ENCODE measurements around the gene RHOC.
"Not testable (repeated sequence)": the region's sequence is repeated elsewhere in the genome, so short reads cannot be mapped to it uniquely, and the experiment has no call there.

RHOC gene

DNA sequence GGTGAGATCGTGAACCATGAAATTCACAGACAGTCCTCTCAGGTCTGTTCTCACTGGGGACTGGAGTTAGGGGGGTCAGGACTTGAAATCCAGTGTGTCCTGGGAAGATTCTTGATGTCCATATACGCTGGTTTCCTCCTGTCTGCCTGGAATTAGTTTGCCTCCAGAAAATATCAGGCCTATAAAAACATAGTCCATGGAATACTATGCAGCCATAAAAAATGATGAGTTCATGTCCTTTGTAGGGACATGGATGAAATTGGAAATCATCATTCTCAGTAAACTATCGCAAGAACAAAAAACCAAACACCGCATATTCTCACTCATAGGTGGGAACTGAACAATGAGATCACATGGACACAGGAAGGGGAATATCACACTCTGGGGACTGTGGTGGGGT is 17.3 kb upstream of the RHOC start:
- not testable (repeated sequence) for ATAC-seq (replicated peaks; ENCODE audit: extremely low read depth, poor library complexity, severe bottlenecking); H3K27ac Mint-ChIP-seq (ENCODE audit: low read depth); DNase-seq (ENCODE audit: low spot score in 2 of 2); H3K4me1 Mint-ChIP-seq; H3K9me3 Mint-ChIP-seq; H3K36me3 Mint-ChIP-seq (ENCODE audit: insufficient read depth); H3K4me3 Mint-ChIP-seq
- peaks cover 26% of the 10 kb centered on the region for H3K27me3 Mint-ChIP-seq

DNA sequence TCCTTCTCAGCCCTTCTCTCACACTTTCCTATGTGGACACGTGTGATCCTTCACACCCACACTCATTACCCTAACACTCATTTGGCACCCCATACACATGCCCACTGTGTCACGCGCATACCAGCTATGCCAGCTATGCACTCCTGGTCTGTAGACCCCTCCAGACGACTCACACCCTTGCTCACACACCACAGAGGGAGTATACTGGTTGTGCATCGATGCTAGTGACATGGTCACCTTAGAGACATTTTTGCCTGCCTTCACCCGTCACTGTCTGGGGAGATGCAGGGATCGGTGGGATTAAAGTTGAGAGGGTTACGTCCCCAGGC is 16.5 kb upstream of the RHOC start:
- H3K36me3 Mint-ChIP-seq (ENCODE audit: insufficient read depth): no peaks in the 10 kb centered on the region
- H3K27me3 Mint-ChIP-seq: peaks cover 34% of the 10 kb centered on the region
- ATAC-seq (replicated peaks; ENCODE audit: extremely low read depth, poor library complexity, severe bottlenecking) (no peak), DNase-seq (ENCODE audit: low spot score in 2 of 2) (no peak)
- H3K4me1 Mint-ChIP-seq: peaks cover 7% of the 10 kb centered on the region
- no peaks in the 10 kb centered on the region for H3K9me3 Mint-ChIP-seq
- H3K4me3 Mint-ChIP-seq: no peak overlapping the region
- H3K27ac Mint-ChIP-seq (ENCODE audit: low read depth): no peak overlapping the region

DNA sequence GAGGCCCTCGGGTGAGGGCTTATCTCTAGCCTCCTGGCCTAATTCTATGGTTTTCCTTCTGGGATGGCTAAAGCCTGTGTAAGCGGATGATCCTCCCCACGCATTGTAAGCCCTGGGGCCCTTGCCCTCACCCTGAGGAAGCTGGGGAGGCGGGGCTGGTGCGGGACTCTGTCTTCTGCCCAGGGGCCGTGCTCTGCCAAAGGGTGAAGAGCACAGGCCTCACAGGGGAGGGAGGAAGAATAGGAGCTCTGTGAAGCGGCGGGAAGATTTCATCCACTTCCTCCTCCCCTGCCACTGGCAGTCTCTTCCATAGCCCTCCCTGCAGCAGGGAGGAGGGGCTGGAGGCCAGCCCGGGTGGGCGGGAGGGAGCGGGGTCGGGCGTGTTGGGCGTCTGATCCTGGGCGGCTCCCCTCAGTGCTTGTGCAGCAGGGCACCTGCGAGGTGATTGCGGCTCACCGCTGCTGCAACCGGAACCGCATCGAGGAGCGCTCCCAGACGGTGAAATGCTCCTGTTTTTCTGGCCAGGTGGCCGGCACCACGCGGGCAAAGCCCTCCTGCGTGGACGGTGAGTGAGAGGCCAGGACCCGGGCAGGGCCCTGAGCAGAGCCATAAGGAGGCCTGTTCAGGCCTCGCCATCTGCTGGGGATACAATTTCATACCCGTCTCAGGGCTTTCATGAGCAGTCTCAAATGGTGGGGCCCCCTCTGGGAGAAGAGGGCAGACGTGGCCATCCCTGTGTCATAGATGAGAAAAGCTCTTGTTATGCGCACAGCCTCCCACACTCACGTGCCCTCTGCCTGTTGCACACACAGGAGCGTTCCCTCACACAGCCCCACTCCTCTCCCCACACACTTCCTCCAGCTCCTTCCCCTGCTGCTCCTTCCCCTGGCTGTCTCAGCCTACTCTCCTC is 15.9 kb upstream of the RHOC start:
- ATAC-seq (replicated peaks; ENCODE audit: extremely low read depth, poor library complexity, severe bottlenecking): no peak
- Mint-ChIP-seq H3K27ac (ENCODE audit: low read depth) (no peak overlapping the region), H3K27me3 (peaks cover 34% of the 10 kb centered on the region), H3K4me3 (no peak overlapping the region), H3K9me3 (no peaks in the 10 kb centered on the region), H3K4me1 (peaks cover 9% of the 10 kb centered on the region), H3K36me3 (ENCODE audit: insufficient read depth) (no peaks in the 10 kb centered on the region)
- DNase-seq (ENCODE audit: low spot score in 2 of 2): no peak

DNA sequence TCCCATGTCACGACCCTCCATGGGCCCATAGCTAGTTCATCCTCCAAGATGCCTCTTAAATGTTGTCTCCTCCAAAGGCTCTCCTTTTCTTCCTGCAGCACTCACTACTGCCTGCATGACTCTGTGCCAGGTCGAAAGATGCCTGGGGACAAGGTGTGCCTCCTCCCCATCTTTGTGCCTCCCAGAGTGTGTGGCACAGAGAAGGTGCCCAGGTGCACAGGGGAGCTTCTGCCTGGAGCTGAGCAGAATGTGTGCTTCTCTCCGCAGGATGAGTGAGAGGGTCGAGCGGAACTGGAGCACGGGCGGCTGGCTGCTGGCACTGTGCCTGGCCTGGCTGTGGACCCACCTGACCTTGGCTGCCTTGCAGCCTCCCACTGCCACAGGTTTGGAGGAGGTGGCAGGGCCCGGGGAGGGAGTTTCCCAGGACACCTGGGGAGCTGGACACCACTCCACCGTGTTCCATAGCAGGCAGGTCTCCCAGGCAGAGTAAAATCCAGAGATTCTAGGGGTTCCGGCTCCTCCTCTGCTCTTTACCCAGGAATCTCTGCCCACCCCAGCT is 15.1 kb upstream of the RHOC start:
- peaks cover 34% of the 10 kb centered on the region for H3K27me3 Mint-ChIP-seq
- H3K4me1 Mint-ChIP-seq: peaks cover 9% of the 10 kb centered on the region
- H3K27ac Mint-ChIP-seq (ENCODE audit: low read depth): no peak overlapping the region
- H3K9me3 Mint-ChIP-seq: no peaks in the 10 kb centered on the region
- no peaks in the 10 kb centered on the region for H3K36me3 Mint-ChIP-seq (ENCODE audit: insufficient read depth)
- no peak for DNase-seq (ENCODE audit: low spot score in 2 of 2)
- H3K4me3 Mint-ChIP-seq: no peak overlapping the region
- no peak for ATAC-seq (replicated peaks; ENCODE audit: extremely low read depth, poor library complexity, severe bottlenecking)

DNA sequence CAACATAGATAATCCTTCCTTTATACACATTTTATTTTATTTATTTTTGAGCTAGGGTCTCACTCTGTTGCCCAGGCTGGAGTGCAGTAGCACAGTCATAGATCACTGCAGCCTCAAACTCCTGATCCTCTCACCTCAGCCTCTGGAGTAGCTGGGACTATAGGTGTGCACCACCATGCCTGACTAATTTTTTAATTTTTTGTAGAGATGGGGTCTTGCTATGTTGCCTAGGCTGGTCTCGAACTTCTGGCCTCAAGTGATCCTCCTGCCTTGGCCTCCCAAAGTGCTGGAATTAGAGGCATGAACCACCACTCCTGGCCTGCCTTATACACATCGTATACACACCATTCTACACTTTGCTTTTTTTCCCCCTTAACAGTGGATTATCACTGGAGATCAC is 14.4 kb upstream of the RHOC start:
- peaks cover 12% of the 10 kb centered on the region for H3K4me1 Mint-ChIP-seq
- not testable (repeated sequence) for ATAC-seq (replicated peaks; ENCODE audit: extremely low read depth, poor library complexity, severe bottlenecking); H3K36me3 Mint-ChIP-seq (ENCODE audit: insufficient read depth)

DNA sequence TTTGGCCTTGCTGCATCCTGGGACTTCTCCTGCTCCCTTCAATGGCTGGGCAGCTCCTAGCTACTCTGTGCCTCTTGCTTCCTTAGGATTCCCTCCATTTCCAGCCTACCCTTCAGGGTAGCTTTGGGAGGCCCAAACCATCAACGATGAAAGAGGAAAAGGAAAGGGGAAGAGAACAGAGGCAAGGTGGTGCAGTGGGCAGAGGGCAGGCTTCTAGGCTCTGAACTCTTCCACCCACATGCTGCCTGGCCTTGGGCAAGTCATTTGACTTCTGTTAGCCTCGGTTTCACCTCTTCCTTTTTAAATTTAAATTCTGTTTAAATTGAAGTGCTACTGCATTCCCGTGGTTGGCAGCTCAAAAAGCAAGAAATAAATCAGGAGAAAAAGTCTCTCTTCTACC is 13.9 kb upstream of the RHOC start:
- peaks cover 34% of the 10 kb centered on the region for H3K27me3 Mint-ChIP-seq
- no peak overlapping the region for H3K4me3 Mint-ChIP-seq
- peaks cover 2% of the 10 kb centered on the region for H3K36me3 Mint-ChIP-seq (ENCODE audit: insufficient read depth)
- peaks cover 17% of the 10 kb centered on the region for H3K4me1 Mint-ChIP-seq
- ATAC-seq (replicated peaks; ENCODE audit: extremely low read depth, poor library complexity, severe bottlenecking) (no peak), DNase-seq (ENCODE audit: low spot score in 2 of 2) (no peak)
- H3K9me3 Mint-ChIP-seq: no peaks in the 10 kb centered on the region
- no peak overlapping the region for H3K27ac Mint-ChIP-seq (ENCODE audit: low read depth)

More for the DNA sequence above, 14.4 kb upstream of the RHOC start:
- not testable (repeated sequence) for H3K27ac Mint-ChIP-seq (ENCODE audit: low read depth); DNase-seq (ENCODE audit: low spot score in 2 of 2); H3K9me3 Mint-ChIP-seq; H3K4me3 Mint-ChIP-seq
- peaks cover 34% of the 10 kb centered on the region for H3K27me3 Mint-ChIP-seq

DNA sequence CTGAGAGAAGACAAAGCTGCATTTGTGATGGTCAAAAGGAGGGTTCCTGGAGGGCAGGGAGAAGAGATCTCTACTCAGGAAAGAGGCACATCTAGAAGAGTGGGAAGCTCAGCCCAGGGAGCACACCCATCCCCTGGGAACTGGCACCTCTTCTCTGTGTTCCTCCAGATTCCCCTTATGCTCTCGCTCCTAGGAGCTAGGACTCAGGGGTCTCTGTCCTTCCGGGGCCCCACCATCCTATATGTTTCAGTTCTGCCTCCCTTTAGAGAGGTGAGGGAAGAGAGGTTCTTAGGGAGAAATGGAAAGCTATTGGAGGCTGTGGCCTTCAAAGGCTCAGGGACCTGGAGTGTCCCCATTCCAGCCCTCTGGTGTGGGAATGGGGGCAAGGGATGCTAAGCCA is 12.8 kb upstream of the RHOC start:
- ATAC-seq (replicated peaks; ENCODE audit: extremely low read depth, poor library complexity, severe bottlenecking): no peak
- H3K4me1 Mint-ChIP-seq: peaks cover 23% of the 10 kb centered on the region
- H3K4me3 Mint-ChIP-seq: no peak overlapping the region
- no peak overlapping the region for H3K27ac Mint-ChIP-seq (ENCODE audit: low read depth)
- no peak for DNase-seq (ENCODE audit: low spot score in 2 of 2)
- peaks cover 34% of the 10 kb centered on the region for H3K27me3 Mint-ChIP-seq
- peaks cover 4% of the 10 kb centered on the region for H3K36me3 Mint-ChIP-seq (ENCODE audit: insufficient read depth)
- no peaks in the 10 kb centered on the region for H3K9me3 Mint-ChIP-seq

DNA sequence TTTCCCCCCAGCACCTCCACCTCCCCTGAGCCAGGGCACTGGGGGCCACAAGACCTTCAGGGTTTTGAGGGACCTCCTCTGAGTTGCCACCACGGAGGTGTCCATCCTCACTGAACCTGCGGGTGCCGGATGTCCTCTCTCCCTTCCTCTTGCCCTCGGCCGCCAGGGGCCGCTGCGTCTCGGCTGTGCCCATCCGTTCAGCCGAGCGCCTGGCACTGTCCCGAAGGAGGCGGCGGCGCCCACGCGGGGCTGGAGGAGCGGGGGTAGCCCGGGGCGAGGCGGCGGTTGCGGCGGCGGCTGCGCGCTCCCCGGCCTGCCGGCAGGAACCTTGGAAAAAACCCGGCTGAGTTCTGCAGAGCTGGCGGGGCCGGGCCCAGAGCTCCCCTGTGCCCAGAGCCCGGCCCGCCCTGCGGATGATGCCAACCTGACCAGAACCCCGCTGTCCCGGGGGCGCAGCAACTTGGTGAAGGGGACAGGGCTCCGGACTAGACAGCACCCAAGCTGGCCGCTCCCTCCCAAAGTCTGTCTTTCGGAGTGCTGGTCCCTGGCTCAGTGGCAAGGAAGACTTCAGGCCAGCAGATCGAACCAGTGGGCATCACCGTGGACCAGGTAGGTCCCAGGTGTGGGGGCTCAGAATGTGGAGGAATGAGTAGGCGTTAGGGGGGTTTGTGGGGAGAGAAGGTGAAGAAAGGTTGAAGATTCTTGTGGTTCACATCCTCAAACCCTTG is 11.9 kb upstream of the RHOC start:
- H3K36me3 Mint-ChIP-seq (ENCODE audit: insufficient read depth): peaks cover 5% of the 10 kb centered on the region
- peak; percentile 42 to 54 for DNase-seq (ENCODE audit: low spot score in 2 of 2)
- H3K9me3 Mint-ChIP-seq: no peaks in the 10 kb centered on the region
- peaks cover 26% of the 10 kb centered on the region for H3K4me1 Mint-ChIP-seq
- H3K27ac Mint-ChIP-seq (ENCODE audit: low read depth): no peak overlapping the region
- no peak overlapping the region for H3K4me3 Mint-ChIP-seq
- no peak for ATAC-seq (replicated peaks; ENCODE audit: extremely low read depth, poor library complexity, severe bottlenecking)
- H3K27me3 Mint-ChIP-seq: peaks cover 33% of the 10 kb centered on the region

DNA sequence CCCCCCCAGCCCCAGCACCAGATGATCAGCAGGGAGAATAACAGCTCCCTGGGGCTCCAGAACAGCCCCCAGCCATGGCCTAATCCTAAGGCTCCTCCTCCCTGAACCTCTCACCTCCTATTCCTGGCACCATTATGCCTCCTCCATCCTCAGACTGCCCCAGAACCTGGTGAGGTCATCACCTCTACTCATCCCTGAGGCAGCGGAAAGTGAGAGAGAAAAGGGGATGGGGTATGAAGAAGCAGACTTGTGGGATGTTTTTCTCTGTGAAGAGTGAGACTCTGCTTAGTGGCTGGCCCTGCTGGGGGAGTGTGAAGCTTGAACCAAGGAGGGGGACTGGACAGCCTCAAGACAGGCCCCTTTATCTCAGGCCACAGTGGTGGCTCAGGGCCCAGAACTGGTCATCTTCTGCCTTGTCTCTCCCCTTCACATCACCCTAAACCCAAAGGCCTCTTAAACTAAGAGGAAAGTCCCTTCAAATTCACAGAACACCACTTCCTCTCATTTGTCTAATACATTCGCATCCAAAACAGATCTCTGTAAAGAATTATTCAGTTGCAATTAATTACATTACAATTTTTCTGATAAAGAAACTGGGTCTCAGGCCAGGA is 10.4 kb upstream of the RHOC start:
- H3K27me3 Mint-ChIP-seq: peaks cover 18% of the 10 kb centered on the region
- H3K27ac Mint-ChIP-seq (ENCODE audit: low read depth): no peak overlapping the region
- peaks cover 26% of the 10 kb centered on the region for H3K4me1 Mint-ChIP-seq
- H3K36me3 Mint-ChIP-seq (ENCODE audit: insufficient read depth): peaks cover 7% of the 10 kb centered on the region
- H3K4me3 Mint-ChIP-seq: no peak overlapping the region
- no peak for ATAC-seq (replicated peaks; ENCODE audit: extremely low read depth, poor library complexity, severe bottlenecking)
- no peaks in the 10 kb centered on the region for H3K9me3 Mint-ChIP-seq
- no peak for DNase-seq (ENCODE audit: low spot score in 2 of 2)

DNA sequence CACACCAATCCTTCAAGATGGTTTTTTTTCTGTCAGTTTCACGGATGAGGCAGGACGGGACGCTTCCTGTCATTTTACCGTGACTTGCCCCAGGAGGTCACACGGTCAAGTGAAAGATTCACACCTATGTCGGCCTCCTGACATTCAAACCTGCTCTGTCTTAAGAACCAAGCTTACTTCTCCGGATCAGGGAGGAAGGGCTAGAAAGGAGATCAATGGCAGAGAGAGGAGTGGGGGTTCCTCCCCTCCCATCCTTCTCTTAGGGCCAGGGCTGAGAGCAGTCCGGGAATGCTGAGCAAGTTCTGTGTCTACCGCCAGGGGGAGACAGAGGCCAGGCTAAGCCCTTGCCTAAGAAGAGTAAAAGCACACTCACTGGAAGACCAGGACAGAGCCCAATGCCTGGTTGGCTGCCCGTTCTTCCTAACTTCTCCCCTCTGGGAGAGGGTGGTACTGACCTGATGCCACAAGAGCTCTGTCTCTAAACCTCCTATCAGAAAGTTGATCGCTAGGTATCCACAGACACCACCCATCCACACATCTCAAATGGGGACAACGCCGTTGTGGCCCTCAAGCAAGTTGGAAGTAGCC is 9.3 kb upstream of the RHOC start:
- H3K27ac Mint-ChIP-seq (ENCODE audit: low read depth): peak overlapping the region; percentile 90
- H3K4me3 Mint-ChIP-seq: peak overlapping the region; percentile 90
- ATAC-seq (replicated peaks; ENCODE audit: extremely low read depth, poor library complexity, severe bottlenecking) (peak; percentile 34), DNase-seq (ENCODE audit: low spot score in 2 of 2) (peak; percentile 63 to 65)
- peaks cover 26% of the 10 kb centered on the region for H3K4me1 Mint-ChIP-seq
- H3K9me3 Mint-ChIP-seq: no peaks in the 10 kb centered on the region
- peaks cover 11% of the 10 kb centered on the region for H3K27me3 Mint-ChIP-seq
- peaks cover 7% of the 10 kb centered on the region for H3K36me3 Mint-ChIP-seq (ENCODE audit: insufficient read depth)

DNA sequence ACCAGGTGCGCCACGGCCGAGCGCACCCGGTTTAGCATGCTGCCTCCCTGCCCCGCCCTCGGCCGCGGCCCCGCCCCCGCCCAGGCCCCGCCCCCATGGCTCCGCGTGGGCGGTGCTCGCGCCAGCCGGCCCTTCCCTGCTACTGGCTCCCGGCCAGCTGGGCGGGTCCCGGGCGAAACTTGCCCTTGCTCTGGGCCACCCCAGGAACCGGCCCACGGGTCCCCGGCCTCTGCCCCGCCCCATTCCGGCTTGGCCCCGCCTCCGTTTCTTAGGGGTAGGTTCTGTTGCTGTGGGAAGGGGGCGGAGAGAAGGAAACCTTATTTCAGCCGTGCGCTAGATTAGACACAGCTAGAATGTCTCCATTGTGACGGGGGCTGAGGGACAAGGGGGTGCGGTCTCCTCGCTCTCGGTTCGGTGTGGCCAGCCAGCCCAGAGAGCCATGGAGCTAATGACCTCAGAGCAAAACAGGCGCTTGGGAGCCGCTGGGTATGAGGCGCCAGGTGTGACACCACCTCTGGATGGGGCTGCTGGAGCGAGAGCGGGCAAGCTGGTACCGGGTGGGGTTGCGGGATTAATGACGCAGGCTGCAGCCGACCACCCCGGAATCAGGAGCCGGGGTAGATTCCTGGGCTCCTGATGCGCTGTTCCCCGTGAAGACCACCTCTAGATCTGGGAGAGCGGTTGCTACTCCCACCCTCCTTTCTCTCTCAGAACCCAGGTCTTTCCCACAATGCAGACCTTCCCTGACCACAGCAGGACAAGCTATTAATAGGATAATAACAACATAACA is 8.5 kb upstream of the RHOC start, which contains the start of gene PPM1J:
Gene PPM1J (minus strand): TSS at position 69 of the 790 bp plus-strand sequence. CDS start 31 bp downstream, at position 38.
- DNase-seq (ENCODE audit: low spot score in 2 of 2): peak; percentile 94 to 95
- Mint-ChIP-seq H3K4me3 (peak within 1 kb of the TSS; percentile 90), H3K36me3 (ENCODE audit: insufficient read depth) (peaks cover 7% of the 10 kb centered on the region), H3K9me3 (no peaks in the 10 kb centered on the region), H3K4me1 (peaks cover 26% of the 10 kb centered on the region), H3K27me3 (peaks cover 11% of the 10 kb centered on the region), H3K27ac (ENCODE audit: low read depth) (peak within 1 kb of the TSS; percentile 90)
- peak; percentile 83 for ATAC-seq (replicated peaks; ENCODE audit: extremely low read depth, poor library complexity, severe bottlenecking)

All from central memory CD8-positive, alpha-beta T cell (primary cell).